Upper lobe of left lung (tissue), 4 donors: ENCODE results near the gene FAM221A.

Source experiments
- EP300 ChIP-seq, 4 donors: sonication (generic); formaldehyde crosslinking; IDR thresholded peaks; one replicate each; pipeline ENCODE4 v1.5.1; 2017; ENCODE audit warnings: antibody characterized with exemption in 4 of 4, control low read depth in 2 of 4
- POLR2A ChIP-seq, 4 donors: fragments of 450-650 bp; IDR thresholded peaks; one replicate each; pipeline ENCODE4 v1.5.1; 2016 to 2017; ENCODE audit warnings: antibody characterized with exemption in 4 of 4, mild to moderate bottlenecking in 2 of 4
- POLR2AphosphoS5 ChIP-seq, 2 donors: sonication (generic); formaldehyde crosslinking; IDR thresholded peaks; one replicate each; pipeline ENCODE4 v1.5.1; 2017; ENCODE audit warnings: antibody characterized with exemption in 2 of 2
- TF ChIP-seq, protein P1 (sequence below), 6 experiments: fragments of 450-650 bp in 4 of 6; fragments of 200-600 bp in 2 of 6; sonication (generic) in 2 of 6; IDR thresholded peaks; one replicate each; pipeline ENCODE4 v1.5.1; 2016 to 2019; ENCODE audit warnings: antibody characterized with exemption in 6 of 6

DNA sequence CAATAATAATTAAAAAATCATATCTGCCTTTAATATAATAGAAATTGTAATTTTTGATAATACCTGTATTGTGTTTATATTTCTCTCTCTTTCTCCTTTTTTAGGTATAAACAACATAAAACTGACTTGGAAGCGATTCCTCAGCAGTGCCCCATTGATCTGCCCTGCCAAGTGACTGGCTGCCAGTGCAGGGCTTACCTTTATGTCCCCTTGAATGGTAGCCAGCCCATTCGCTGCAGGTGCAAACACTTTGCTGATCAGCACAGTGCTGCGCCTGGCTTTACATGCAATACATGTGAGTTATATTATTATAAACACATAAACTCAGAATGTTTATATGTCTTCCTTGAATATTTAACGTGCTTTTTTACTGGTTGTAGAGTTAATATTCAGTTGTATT is 9.2 kb downstream of the FAM221A start:
- TF ChIP-seq POLR2A (IDR thresholded peaks at IDR 0.05) = no peak
- TF ChIP-seq, protein P1, sequence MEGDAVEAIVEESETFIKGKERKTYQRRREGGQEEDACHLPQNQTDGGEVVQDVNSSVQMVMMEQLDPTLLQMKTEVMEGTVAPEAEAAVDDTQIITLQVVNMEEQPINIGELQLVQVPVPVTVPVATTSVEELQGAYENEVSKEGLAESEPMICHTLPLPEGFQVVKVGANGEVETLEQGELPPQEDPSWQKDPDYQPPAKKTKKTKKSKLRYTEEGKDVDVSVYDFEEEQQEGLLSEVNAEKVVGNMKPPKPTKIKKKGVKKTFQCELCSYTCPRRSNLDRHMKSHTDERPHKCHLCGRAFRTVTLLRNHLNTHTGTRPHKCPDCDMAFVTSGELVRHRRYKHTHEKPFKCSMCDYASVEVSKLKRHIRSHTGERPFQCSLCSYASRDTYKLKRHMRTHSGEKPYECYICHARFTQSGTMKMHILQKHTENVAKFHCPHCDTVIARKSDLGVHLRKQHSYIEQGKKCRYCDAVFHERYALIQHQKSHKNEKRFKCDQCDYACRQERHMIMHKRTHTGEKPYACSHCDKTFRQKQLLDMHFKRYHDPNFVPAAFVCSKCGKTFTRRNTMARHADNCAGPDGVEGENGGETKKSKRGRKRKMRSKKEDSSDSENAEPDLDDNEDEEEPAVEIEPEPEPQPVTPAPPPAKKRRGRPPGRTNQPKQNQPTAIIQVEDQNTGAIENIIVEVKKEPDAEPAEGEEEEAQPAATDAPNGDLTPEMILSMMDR (IDR thresholded peaks at IDR 0.05) = no peak
- TF ChIP-seq POLR2AphosphoS5 (IDR thresholded peaks at IDR 0.05) = no peak
- TF ChIP-seq EP300 (IDR thresholded peaks at IDR 0.05) = no peak
